ENCODE measurements around the gene LSM6.
A peak's percentile ranks its signal among the peaks of the same experiment; 100 is the strongest.

LSM6 gene

DNA sequence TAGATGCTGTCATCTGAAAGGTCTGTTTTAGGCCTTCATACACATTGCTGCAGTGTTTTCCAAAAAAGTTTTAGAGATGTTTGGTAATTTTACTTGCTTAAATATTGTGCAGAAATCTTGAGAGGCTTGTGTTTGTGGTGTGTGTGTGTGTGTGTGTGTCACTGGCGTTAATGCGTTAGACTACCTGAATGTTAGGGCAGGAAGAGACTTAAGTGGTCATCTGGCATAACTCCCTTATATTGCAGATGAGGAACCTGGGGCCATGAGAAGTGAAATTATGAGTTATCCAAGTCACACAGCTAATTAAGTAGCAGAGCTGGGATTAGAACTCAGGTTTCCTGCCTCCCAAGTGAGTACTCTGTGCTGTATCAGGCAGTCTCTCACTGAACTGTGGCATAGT lies 1.4 kb downstream of the LSM6 start:
- Histone ChIP-seq H2BK120ac (ENCODE audit: low read depth, low read length) (no peak overlapping the region), H4K91ac (ENCODE audit: low read length) (no peak overlapping the region), H3K4me2 (ENCODE audit: low read length, poor library complexity, severe bottlenecking) (peak overlapping the region; percentile 53), H3K9me3 (ENCODE audit: control insufficient read depth, low read length) (no peaks in the 10 kb centered on the region), H3K9ac (ENCODE audit: low read length) (peak overlapping the region; percentile 96), H3K79me1 (replicated peaks; ENCODE audit: low read length, poor library complexity, severe bottlenecking) (peaks cover 15% of the 10 kb centered on the region), H2BK12ac (ENCODE audit: low read length in 2 of 2) (no peak overlapping the region), H2BK15ac (ENCODE audit: low read depth, poor library complexity, severe bottlenecking) (no peak overlapping the region), H4K8ac (ENCODE audit: low read length) (no peak overlapping the region), H3K4ac (ENCODE audit: low read depth in 1 of 2, low read length in 2 of 2) (no peak overlapping the region), H3K27ac (ENCODE audit: low read length, poor library complexity, severe bottlenecking) (no peak overlapping the region), H2BK5ac (ENCODE audit: low read depth, low read length, poor library complexity, severe bottlenecking) (no peak overlapping the region), H3K4me1 (ENCODE audit: control insufficient read depth, insufficient read depth, low read depth, low read length) (peaks cover 3% of the 10 kb centered on the region), H3K18ac (ENCODE audit: low read depth in 1 of 2, low read length in 2 of 2) (no peak overlapping the region), H3K14ac (ENCODE audit: low read length in 2 of 2) (no peak overlapping the region), H3K23ac (ENCODE audit: low read length in 2 of 2) (no peak overlapping the region), H3K27me3 (ENCODE audit: control insufficient read depth in 1 of 2, insufficient read depth in 1 of 2, low read length in 2 of 2) (no peaks in the 10 kb centered on the region), H2AFZ (ENCODE audit: low read depth, low read length) (no peak overlapping the region), H2AK5ac (ENCODE audit: low read length, severe bottlenecking) (no peak overlapping the region), H3K36me3 (ENCODE audit: control insufficient read depth in 1 of 2, insufficient read depth in 2 of 2, low read depth in 1 of 2, low read length in 2 of 2) (peaks cover 0 to 3% of the 10 kb centered on the region in 2 experiments), H3K4me3 (ENCODE audit: insufficient read depth in 1 of 2, low read depth in 1 of 2, low read length in 2 of 2) (peak overlapping the region in 1 of 2 experiments; percentile 91)
- 85% methylated on average over 2 of the region's 2 CpGs for whole genome bisulfite sequencing
- DNase-seq: peak; percentile 17

DNA sequence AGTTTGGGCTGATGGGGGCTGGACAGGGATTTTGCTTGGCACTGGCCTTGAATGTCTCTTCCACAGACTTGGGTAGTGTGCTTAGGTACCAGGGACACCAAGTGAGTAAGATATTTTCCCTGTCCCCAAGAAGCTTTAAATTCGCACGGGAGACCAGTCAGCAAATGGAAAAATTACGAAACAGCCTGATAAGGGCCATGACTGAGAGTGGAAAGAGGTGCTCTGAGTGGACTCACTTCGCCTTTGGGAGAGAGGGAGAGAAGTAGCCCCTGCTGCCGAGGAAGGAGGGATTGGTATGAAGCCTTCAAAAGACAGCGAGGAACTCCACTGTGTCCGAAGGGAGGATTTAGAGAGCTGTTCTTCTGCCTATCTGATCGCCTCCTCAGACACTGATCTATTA lies 2.6 kb downstream of the LSM6 start:
- H3K23ac ChIP-seq (ENCODE audit: low read length in 2 of 2): no peak overlapping the region
- H3K4ac ChIP-seq (ENCODE audit: low read depth in 1 of 2, low read length in 2 of 2): no peak overlapping the region
- H3K36me3 ChIP-seq (ENCODE audit: control insufficient read depth in 1 of 2, insufficient read depth in 2 of 2, low read depth in 1 of 2, low read length in 2 of 2): peaks cover 0 to 6% of the 10 kb centered on the region in 2 experiments
- H3K79me1 ChIP-seq (replicated peaks; ENCODE audit: low read length, poor library complexity, severe bottlenecking): peaks cover 16% of the 10 kb centered on the region
- no peaks in the 10 kb centered on the region for H3K27me3 ChIP-seq (ENCODE audit: control insufficient read depth in 1 of 2, insufficient read depth in 1 of 2, low read length in 2 of 2)
- no peak overlapping the region for H2BK5ac ChIP-seq (ENCODE audit: low read depth, low read length, poor library complexity, severe bottlenecking)
- no peak overlapping the region for H3K4me3 ChIP-seq (ENCODE audit: insufficient read depth in 1 of 2, low read depth in 1 of 2, low read length in 2 of 2)
- no peak overlapping the region for H2AFZ ChIP-seq (ENCODE audit: low read depth, low read length)
- no peak overlapping the region for H2BK15ac ChIP-seq (ENCODE audit: low read depth, poor library complexity, severe bottlenecking)
- H3K18ac ChIP-seq (ENCODE audit: low read depth in 1 of 2, low read length in 2 of 2): no peak overlapping the region
- no peak overlapping the region for H3K14ac ChIP-seq (ENCODE audit: low read length in 2 of 2)
- peaks cover 3% of the 10 kb centered on the region for H3K4me1 ChIP-seq (ENCODE audit: control insufficient read depth, insufficient read depth, low read depth, low read length)
- no peak overlapping the region for H2BK120ac ChIP-seq (ENCODE audit: low read depth, low read length)
- H2BK12ac ChIP-seq (ENCODE audit: low read length in 2 of 2): no peak overlapping the region
- H4K91ac ChIP-seq (ENCODE audit: low read length): no peak overlapping the region
- no peak overlapping the region for H3K4me2 ChIP-seq (ENCODE audit: low read length, poor library complexity, severe bottlenecking)
- no peak overlapping the region for H4K8ac ChIP-seq (ENCODE audit: low read length)
- peak; percentile 24 for DNase-seq
- no peak overlapping the region for H3K9ac ChIP-seq (ENCODE audit: low read length)
- H3K27ac ChIP-seq (ENCODE audit: low read length, poor library complexity, severe bottlenecking): no peak overlapping the region
- no peak overlapping the region for H2AK5ac ChIP-seq (ENCODE audit: low read length, severe bottlenecking)
- H3K9me3 ChIP-seq (ENCODE audit: control insufficient read depth, low read length): no peaks in the 10 kb centered on the region
- 94% methylated on average over 6 of the region's 8 CpGs for WGBS

DNA sequence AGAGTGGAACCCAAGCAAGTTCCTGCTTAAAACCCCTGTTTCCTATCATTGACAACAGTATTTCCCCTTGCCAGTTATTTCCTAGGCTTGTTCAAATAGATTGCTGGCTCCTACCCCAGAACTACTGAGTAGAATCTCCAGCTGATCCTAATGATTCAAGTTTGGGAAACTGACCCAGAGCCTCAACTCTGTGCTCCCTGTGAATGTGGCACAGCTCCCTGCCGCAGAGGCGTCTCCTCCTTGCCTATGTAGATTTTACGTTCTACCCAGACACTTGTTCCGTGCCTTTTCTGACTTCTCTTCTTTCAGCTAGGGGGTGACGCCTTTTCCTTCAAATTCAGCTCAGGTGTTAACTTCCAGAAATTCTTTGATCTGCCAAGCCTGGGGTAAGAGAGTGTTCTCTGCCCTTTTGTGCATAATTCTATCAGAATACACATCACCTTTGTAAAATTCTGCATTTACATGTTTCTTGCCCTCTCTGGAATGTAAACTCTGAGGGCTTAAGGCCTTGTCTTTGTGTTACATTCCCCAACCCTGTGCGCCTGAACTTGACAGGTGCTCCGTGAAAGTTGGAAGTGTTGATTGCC lies 4.4 kb downstream of the LSM6 start:
- H2AFZ ChIP-seq (ENCODE audit: low read depth, low read length): no peak overlapping the region
- no peak overlapping the region for H4K91ac ChIP-seq (ENCODE audit: low read length)
- H3K4me3 ChIP-seq (ENCODE audit: insufficient read depth in 1 of 2, low read depth in 1 of 2, low read length in 2 of 2): no peak overlapping the region
- H2BK5ac ChIP-seq (ENCODE audit: low read depth, low read length, poor library complexity, severe bottlenecking): no peak overlapping the region
- H4K8ac ChIP-seq (ENCODE audit: low read length): no peak overlapping the region
- DNase-seq: no peak
- no peak overlapping the region for H2BK12ac ChIP-seq (ENCODE audit: low read length in 2 of 2)
- H3K27ac ChIP-seq (ENCODE audit: low read length, poor library complexity, severe bottlenecking): no peak overlapping the region
- peak overlapping the region in 1 of 2 experiments; percentile 52 for H3K23ac ChIP-seq (ENCODE audit: low read length in 2 of 2)
- H3K4me1 ChIP-seq (ENCODE audit: control insufficient read depth, insufficient read depth, low read depth, low read length): peaks cover 3% of the 10 kb centered on the region
- H2BK15ac ChIP-seq (ENCODE audit: low read depth, poor library complexity, severe bottlenecking): no peak overlapping the region
- no peak overlapping the region for H3K18ac ChIP-seq (ENCODE audit: low read depth in 1 of 2, low read length in 2 of 2)
- WGBS: 83% methylated on average over 7 of the region's 7 CpGs
- H3K79me1 ChIP-seq (replicated peaks; ENCODE audit: low read length, poor library complexity, severe bottlenecking): peaks cover 20% of the 10 kb centered on the region
- no peak overlapping the region for H3K9ac ChIP-seq (ENCODE audit: low read length)
- no peak overlapping the region for H3K4ac ChIP-seq (ENCODE audit: low read depth in 1 of 2, low read length in 2 of 2)
- H3K27me3 ChIP-seq (ENCODE audit: control insufficient read depth in 1 of 2, insufficient read depth in 1 of 2, low read length in 2 of 2): no peaks in the 10 kb centered on the region
- H3K14ac ChIP-seq (ENCODE audit: low read length in 2 of 2): no peak overlapping the region
- no peak overlapping the region for H2AK5ac ChIP-seq (ENCODE audit: low read length, severe bottlenecking)
- H3K36me3 ChIP-seq (ENCODE audit: control insufficient read depth in 1 of 2, insufficient read depth in 2 of 2, low read depth in 1 of 2, low read length in 2 of 2): peaks cover 3 to 18% of the 10 kb centered on the region in 2 experiments
- H3K9me3 ChIP-seq (ENCODE audit: control insufficient read depth, low read length): no peaks in the 10 kb centered on the region
- no peak overlapping the region for H3K4me2 ChIP-seq (ENCODE audit: low read length, poor library complexity, severe bottlenecking)
- H2BK120ac ChIP-seq (ENCODE audit: low read depth, low read length): no peak overlapping the region

DNA sequence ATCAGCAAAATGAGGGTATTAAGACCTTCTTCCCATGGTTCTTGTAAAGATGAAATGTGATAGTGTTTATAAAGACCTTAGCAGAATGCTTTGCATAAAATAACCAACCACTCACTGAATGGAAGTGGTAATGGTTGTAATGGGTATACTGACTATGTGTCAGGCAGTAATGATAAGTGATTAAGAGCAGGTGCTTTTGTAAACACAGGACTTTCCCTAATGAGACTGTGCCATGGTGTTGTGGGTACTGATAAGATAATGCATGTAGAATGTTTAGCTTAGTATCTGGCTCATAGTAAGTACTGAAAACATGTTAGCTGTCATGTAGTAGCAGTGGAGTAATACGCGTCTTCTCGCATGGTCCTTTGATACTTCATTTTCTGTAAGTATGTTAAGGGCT lies 6.9 kb downstream of the LSM6 start:
- H3K23ac ChIP-seq (ENCODE audit: low read length in 2 of 2): no peak overlapping the region
- H3K18ac ChIP-seq (ENCODE audit: low read depth in 1 of 2, low read length in 2 of 2): no peak overlapping the region
- H3K9me3 ChIP-seq (ENCODE audit: control insufficient read depth, low read length): no peaks in the 10 kb centered on the region
- no peak overlapping the region for H4K8ac ChIP-seq (ENCODE audit: low read length)
- peaks cover 20% of the 10 kb centered on the region for H3K79me1 ChIP-seq (replicated peaks; ENCODE audit: low read length, poor library complexity, severe bottlenecking)
- no peak overlapping the region for H3K14ac ChIP-seq (ENCODE audit: low read length in 2 of 2)
- H3K4me3 ChIP-seq (ENCODE audit: insufficient read depth in 1 of 2, low read depth in 1 of 2, low read length in 2 of 2): no peak overlapping the region
- no peak overlapping the region for H4K91ac ChIP-seq (ENCODE audit: low read length)
- H3K27ac ChIP-seq (ENCODE audit: low read length, poor library complexity, severe bottlenecking): no peak overlapping the region
- no peak overlapping the region for H2AK5ac ChIP-seq (ENCODE audit: low read length, severe bottlenecking)
- H3K4me2 ChIP-seq (ENCODE audit: low read length, poor library complexity, severe bottlenecking): no peak overlapping the region
- no peak overlapping the region for H2AFZ ChIP-seq (ENCODE audit: low read depth, low read length)
- H3K4me1 ChIP-seq (ENCODE audit: control insufficient read depth, insufficient read depth, low read depth, low read length): peaks cover 3% of the 10 kb centered on the region
- H2BK15ac ChIP-seq (ENCODE audit: low read depth, poor library complexity, severe bottlenecking): no peak overlapping the region
- no peak overlapping the region for H2BK120ac ChIP-seq (ENCODE audit: low read depth, low read length)
- WGBS: 96% methylated on average over 3 of the region's 3 CpGs
- no peaks in the 10 kb centered on the region for H3K27me3 ChIP-seq (ENCODE audit: control insufficient read depth in 1 of 2, insufficient read depth in 1 of 2, low read length in 2 of 2)
- no peak overlapping the region for H2BK5ac ChIP-seq (ENCODE audit: low read depth, low read length, poor library complexity, severe bottlenecking)
- DNase-seq: no peak
- H2BK12ac ChIP-seq (ENCODE audit: low read length in 2 of 2): no peak overlapping the region
- H3K4ac ChIP-seq (ENCODE audit: low read depth in 1 of 2, low read length in 2 of 2): no peak overlapping the region
- no peak overlapping the region for H3K9ac ChIP-seq (ENCODE audit: low read length)
- H3K36me3 ChIP-seq (ENCODE audit: control insufficient read depth in 1 of 2, insufficient read depth in 2 of 2, low read depth in 1 of 2, low read length in 2 of 2): peaks cover 3 to 37% of the 10 kb centered on the region in 2 experiments

All from mesenchymal stem cell (in vitro differentiated cells and primary cell).